Activated gamma-delta T cell treated with anti-CD3 and anti-CD28 coated beads, Interleukin-2, amount 50 U/mL, for 16 hours (primary cell): ENCODE measurements around the gene ATP6V1A.
A peak's percentile ranks its signal among the peaks of the same experiment; 100 is the strongest.

Experiments used
- DNase-seq: peaks from one replicate; pipeline ENCODE4 v3.0.0-alpha.2; 2020; ENCODE audit warnings: low read depth

The ATP6V1A gene

DNA sequence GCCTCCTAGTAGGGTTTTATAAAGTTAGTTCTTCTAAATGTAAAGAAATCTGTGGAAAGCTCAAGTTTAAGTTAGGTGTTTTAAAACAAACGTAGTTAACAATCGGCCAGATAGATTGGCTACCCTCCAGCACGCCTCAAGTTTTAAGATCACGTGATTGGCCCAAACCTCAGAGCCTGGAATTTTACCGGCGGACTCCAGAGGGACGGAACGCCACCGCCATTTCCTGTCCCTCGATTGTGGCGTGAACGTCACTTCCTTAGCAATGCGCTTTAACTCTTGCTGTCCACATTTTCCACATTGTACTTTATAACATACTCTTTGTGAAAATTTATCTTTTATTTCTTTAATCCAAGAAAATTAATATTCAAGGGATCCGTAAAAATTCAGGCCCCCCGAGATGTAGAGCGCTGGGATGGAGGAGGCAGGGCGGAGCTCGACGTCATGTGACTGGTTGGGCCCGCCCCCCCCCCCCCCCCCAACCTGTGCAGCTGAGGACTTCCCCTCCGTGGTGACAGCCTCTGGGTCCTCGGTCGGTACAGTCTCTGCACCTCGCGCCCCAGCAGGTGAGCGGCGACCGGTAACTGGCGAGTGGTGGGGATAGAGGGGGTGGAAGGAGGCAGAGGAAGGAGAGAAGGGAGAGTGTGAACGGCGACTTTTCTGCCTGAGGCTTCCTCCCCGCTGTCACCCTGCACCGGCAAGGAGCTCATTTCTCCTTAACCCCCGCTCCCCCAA lies at the start of gene ATP6V1A:
ATP6V1A (plus strand) TSS at position 488 of the 735 bp plus-strand sequence. CDS start 31,719 bp downstream, outside the sequence.
- DNase-seq = peak; percentile 70

DNA sequence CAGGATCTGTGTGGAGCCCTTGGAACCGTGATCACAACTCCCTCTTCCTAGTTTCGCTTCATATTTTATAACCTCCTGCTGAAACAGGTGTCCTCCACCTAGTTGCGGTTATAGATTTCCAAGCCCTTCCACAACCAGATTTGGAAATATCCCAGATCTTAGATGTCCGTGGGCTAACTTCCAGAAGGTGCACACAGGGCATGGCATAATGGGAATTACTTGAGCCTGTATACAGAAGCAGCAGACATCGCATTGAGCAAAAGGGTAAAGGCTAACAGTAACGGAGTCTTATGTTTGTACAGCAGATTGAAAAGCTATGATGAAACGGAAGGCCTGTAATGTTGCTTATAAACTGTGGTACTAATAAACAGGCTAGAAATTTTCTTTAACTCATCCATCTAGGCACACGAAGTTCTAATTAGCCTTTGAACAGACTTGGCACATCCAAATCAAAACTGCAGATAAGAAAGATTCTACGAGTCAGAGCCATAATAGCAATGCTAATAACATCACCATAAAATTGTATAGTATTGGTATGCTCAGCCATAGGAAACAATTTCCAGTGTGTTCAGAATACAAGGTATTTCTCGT lies 49.2 kb upstream of the ATP6V1A start:
- DNase-seq = no peak

DNA sequence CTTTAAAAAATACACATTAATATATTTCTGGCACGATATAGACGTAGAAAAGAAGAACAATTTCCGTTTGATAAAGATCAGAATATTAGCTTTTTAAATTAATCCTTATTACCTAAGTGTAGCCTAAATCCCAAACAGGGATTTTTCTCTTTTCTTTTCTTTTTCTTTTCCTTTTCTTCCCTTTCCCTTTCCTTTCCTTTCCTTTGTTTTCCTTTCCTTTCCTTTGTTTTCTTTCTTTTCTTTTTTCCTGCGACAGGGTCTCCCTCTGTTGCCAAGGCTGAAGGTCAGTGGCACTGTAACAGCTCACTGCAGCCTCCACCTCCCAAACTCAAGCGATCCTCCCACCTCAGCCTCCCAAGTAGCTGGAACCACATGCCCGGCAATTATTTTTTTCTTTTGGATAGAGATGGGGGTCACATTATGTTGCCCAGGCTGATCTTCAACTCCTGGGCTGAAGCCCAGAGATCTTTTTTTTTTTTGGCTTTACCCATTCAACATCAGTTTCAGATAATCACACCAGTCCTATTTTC lies 48.6 kb upstream of the ATP6V1A start:
- no peak for DNase-seq

DNA sequence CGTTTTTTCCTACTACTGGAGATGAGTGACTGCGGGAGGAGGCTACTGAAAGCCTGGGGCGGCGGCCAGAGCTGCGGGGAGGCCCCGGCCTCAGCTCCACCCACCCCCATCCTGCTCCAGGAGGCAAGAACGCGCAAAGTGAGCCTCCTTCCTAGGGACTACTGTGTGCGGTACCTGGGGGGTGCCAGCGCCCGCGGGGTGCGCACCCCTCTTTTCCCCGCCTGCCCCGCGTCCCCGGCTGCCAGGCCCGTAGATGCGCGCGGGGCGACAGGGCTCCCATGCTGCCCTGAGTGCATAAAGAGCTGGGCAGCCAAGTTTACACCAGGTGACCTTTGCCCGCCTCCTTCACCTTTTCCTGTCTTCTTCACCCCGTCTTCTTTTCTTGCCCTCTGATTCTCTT lies 47.9 kb upstream of the ATP6V1A start:
- no peak for DNase-seq

DNA sequence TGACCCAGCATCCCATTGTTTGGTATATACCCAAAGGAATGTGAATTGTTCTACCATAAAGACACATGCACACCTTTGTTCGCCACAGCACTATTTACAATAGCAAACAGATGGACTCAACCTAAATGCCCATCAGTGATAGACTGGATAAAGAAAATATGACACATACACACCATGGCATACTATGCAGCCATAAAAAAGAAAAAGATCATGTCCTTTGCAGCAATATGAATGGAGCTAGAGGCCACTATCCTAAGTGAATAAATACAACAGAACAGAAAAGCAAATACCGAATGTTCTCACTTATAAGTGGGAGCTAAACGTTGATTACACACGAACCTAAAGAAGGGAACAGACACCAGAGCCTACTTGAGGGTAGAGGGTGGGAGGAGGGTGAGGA lies 39.0 kb upstream of the ATP6V1A start:
- DNase-seq = no peak

DNA sequence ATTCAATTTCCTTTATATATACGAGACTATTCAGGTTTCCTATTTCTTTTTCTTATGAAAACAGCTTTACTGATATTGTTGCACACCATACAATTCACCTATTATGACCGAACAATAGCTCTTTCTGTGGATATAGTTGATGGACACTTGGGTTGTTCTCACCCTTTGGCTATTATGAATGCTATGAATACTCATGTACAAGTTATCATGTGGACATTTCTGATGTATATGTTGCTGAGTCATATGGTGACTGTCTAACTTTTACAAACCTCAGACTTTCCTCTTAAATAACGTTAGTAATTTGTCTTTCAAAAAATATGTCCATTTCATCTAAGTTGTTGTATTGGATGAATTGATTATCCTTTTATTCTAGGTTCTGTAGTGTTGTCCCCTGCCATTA lies 34.7 kb upstream of the ATP6V1A start:
- DNase-seq = no peak

DNA sequence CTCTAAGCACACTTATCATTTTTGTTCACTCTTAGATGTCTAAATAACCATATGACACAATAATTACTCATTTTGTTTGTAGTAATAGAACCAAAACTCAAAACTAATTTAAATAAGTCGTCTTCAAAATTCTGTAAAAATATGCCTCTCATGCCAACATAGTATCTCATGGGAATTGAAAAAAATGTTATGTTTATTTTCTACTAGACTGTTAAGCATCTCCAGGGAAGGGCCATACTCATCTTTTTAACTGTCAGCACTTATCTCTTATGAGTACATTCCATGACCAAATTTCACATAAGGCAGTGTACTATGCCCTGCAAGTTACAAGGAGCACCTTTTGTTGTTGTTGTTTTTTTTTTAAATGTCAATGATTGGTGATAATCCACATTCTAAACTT lies 32.1 kb upstream of the ATP6V1A start:
- DNase-seq = no peak

DNA sequence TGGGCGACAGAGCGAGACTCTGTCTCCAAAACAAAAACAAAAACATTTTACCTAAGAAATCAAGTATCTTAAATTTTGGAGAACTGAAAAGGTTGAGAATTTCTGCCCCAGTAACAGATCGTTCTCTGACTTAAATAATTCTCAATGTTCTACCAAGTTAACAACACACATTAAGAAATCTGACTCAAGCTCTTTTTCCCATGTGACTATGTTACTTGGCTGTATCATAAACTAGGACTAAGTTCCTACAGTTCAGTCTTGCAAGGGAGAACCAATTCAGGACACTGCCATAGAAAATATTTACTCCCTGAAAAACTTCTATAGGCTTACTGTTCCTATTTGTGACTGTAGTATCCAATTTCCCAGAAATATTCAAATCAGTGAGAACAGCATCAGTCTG lies 29.5 kb upstream of the ATP6V1A start:
- no peak for DNase-seq

DNA sequence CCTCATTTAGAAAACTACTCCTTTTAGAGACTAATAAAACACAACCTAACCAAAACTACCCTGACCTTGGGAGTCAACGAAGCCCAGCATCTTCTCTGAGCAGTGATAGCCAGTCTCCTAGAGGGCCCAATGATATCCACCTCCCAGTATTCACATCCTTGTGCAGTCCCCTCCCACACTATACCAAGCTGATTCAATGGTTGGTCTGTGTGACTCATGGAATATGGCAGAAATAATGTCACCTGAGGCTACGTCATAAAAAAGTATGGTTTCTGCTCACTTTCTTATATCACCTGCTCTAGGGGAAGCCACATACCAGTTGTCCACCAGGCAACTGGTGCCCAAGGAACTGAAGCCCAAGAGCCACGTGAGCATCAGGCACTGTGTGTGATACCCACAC lies 29.0 kb upstream of the ATP6V1A start:
- DNase-seq = no peak

DNA sequence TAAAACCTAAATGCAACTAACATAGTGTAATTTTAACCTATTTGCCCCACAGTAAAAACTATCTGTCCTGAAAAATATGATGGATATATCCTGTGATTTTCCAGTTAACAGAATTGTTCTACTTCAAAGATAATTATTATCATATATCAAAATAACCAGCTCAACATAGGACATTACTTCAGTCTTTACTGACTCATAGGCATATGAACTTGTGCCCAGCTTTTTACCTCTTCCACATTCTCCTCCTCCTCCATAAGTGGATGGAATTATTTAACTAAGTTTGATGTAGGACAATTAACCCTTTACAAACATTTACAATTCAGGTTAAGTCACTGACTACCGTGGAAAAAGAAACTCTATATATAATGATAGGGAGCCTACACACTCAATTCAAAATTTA lies 27.5 kb upstream of the ATP6V1A start:
- DNase-seq = no peak

DNA sequence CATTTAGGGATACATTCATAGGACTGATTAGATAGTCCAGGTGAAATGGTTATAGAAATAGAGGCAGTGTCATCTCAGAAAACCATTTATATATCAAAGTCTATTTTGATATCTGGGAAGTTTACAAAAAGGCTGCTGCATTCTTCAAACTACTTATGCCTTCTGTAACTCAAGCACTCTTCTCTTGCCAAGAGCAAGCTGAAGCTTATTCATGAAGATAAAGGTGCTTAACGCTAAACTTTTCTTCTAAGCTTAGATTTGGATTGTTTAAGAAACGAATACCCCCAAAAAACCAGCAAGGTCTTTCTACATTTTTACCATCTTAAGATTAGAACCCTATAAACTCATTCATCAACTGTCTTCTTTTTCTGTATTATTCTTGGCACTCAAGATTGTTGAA lies 27.1 kb upstream of the ATP6V1A start:
- DNase-seq = no peak

DNA sequence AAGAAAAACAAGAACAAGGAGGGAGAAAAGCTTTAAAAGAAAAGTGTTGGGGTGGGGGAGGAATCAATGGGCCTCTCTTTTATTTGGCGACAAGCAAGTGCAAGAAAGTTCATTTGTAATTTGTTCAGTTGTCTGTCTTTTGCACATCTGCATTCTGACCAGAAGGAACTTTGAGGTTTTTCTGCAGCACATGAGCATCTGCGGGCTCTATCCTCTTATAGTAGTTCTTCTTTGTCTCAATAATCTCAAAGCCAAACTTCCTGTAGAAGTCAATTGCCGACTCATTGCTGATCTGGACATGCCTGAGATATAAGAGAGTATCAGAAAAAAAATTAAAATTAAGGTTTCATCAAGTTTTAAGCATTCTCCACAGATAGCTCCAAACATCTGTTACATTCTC lies 25.2 kb upstream of the ATP6V1A start:
- no peak for DNase-seq

DNA sequence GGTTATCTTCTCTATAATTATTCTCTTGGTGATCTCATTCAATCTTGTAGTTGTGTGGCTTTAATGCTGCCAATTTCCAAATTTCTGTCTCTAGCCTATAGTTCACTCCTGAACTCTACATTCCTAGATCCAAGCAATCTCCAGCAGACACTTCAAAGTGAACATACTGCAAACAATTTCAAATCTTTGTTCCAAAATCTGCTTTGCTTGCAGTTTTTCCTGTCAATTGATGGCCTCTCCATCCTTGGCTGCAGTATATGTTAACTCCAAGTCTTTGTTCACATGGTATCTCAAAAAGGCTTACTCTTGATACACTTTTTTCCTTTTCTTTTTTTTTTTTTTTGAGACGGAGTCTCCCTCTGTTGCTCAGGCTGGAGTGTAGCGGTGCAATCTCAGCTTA lies 18.2 kb upstream of the ATP6V1A start:
- no peak for DNase-seq

DNA sequence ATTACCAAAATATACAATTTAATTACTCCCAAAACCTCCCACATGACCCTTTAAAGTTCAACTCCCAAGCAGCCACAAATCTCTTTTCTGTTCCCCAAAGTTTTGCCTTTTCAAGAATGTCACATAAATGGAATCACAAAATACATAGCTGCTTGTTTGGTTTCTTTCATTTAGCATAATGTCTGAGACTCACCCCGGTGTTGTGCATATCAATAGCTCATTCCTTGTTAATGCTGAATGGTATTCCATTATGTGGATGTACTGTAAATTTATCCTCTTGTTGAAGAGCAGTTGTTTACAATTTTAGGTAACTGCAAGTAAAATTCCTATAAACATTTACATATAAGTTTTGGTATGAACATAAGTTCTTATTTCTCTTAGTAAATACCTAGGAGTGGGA lies 16.3 kb upstream of the ATP6V1A start:
- no peak for DNase-seq

DNA sequence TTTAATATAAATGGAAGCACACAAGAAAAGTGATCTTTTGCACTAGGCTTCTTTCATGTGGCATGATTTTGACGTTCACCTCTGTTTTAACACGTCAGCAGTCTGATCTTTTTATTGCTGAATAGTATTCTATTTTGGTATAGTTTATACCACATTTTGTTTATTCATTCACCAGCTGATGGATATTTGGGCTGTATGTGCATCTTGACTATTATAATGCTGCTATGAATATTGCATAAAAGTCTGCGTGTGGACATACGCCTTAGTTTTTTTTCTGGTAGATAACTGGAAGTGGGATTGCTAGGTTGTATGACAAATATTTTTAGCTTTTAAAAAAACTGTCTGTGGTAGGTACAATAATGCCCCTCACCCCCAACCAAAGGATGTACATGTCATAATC lies 15.1 kb upstream of the ATP6V1A start:
- DNase-seq = no peak

DNA sequence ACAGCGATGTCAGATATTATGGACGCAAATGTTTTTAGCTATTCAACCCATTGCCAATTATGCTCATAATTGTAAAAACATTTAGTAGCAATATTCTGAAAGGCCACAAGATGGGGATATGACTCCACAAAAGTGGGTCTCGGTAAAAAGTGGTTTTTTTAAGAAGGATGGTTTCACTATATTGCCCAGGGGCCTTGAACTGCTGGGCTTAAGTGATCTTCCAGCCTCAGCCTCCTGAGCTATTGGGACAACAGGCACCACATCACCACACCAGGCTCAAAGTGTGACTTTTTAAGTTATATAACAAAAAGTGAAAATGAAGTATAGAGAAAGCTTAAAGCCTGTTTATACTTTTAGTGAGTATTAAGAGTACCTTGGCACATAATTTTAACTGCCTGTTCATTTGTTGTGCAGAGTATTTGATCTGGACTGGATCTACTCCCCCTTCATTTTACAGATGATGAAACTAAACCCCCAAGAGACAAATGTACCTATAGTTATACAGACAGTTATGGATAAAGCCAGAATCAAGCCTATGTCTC lies 10.2 kb upstream of the ATP6V1A start:
- no peak for DNase-seq

DNA sequence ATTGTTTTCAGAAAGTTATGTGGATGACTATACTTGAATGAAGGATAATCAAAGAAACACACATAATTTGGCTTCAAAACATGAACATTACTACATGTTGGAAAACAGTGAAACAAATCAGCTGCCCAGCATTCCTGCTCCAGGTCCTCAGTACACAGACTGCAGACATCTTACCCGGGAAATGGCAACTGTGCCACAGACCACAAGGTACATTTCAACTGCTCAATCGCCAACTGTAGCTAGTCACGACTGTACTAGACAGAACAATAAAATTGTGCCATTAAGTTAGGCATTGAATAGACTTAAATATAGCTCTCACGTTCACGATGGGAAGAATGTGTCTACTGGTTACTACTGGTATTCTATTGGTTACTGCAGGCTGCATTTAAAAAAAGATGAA lies 5.7 kb upstream of the ATP6V1A start:
- no peak for DNase-seq

DNA sequence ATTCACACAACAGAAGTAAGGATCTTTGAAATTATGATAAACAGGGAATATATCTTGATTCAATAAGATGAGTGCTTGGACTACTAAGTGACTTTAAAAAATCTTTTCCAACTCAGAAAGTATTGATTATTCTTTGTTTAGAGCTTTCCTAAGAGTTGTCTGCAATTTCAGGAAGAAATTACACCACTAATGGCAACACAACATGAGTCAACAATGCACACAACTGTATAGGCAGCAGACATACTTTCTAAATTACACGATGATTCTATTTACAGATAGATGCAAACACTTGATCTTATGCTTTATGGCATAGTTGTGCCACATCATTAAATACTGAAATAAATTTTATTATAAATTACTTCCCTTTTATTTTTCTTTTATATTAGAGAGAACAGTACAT lies 5.2 kb upstream of the ATP6V1A start:
- DNase-seq = no peak

DNA sequence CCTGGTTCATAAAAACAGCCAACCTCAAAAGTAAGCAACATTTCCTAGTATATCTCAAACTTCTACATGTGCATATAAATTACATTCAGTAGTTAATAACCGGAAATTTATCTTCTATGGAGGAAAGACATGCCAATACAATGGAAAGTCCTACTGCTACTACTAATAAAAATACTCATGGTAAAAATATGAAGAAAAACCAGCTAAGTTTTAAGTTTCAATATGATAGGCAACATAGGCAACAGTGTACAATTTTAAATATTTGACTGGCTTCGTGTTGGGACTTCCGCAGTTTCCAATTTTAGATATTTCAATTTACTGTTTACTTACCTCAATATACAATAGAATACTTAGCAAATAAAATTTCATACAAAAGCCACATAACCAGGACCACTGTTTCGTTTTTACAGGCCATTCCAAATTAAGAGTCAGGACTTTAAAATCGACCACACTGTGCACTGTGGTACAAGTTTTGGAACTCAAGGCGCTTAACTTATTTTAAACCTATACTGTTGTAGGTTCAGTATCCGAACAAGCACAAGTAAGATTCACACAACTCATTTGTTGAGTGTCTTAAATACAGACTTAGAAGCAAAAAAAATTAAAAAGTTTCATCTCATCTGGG lies 3.7 kb upstream of the ATP6V1A start:
- DNase-seq = no peak

DNA sequence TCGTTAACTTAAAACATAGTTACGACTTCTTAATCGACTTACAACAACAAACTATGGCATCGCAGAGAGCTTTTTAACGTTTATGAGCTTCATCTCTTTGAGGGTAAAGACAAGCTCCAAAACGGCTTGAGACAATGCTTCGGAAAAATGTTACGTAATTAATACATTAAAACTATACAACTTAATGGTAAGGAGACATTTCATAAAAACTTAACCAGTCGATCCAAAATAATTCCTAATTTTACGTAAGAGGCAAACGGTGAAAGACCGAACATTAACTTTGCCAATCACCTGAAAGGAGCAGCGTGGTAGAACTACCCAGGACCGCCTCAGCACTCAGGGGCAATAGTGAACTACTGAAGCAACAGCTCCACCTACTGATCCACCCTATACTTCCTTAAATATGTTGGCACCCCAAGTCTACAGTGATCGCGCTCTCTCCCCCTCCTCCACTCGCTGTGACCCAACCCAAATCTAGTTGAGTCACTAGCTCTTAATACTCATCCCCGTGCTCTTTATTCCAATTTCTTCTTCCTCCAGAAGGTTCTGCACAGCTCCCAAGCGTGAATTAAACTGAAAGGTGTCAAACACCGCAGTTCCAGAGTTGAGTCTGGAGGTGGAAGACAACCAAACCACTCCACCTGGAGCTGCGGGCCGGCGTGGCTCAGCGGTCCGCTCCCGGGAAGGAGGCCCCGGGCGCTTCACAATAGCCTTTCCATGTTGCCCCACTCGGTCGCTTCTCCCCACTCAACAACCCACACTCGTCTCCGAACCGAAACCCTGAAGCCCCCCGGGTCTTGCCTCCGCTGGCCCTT lies 1.7 kb upstream of the ATP6V1A start:
- DNase-seq = peak; percentile 70

DNA sequence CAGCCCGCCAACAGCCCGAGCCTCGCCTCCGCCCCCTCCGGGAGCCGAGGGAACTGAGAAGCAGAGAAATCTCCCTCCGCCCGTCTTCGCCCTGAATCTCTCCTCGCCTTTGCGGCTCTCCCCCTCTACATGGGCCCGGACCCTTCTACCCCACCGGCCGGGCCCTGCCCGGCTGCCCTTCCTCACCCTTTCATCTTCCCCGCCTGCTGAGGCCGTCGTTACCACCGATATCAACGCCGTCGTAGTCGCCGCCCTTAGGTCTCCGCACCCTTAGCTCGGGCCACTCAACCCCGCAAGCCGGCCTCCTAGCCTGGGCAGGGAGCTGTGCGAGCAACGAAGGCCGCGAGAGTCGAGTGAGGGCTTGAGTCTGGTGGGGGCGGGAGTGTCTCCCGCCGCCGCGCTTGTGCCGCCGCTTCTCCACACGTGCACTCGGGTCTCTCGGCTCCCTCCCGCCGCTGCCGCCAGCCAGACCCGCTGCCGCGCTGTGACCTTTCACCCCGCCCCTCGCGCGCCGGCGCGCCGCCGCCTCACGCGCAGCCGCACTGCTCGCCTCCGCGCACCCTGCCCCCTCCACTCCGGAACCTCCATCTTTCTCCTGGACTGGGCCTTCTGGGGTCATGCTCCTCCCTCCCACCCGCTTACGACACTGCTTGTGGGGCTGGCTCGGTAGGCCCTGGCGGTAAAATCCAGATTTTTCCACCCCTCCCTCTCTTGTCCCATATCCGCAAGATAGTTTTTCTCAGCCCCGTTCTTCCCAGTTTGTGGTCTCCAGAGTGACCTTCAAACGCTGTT lies 883 bp upstream of the ATP6V1A start, which contains the start of gene NAA50:
NAA50 (minus strand) TSS at position 494 of the 792 bp plus-strand sequence; CDS start at position 194, 300 bp downstream.
- peak; percentile 90 for DNase-seq
